Measurements from ENCODE around the gene PUS3. TPM values are rescaled to one million over a fixed set of nuclear protein-coding genes. Genes with fewer than 3 reads are reported as not detected.

PUS3 gene
- total RNA-seq, 2 experiments from 2014 or later = 8.6 to 10.2 TPM

GRCh38 chr11:125901872-125902271 lies 1.1 kb downstream of the PUS3 start:
- Histone ChIP-seq H3K9me2 (ENCODE audit: insufficient read depth, low read length) (no peaks in the 10 kb centered on the region), H3K9me3 (ENCODE audit: low read length) (no peaks in the 10 kb centered on the region), H3K79me2 (ENCODE audit: insufficient read depth, low read depth, low read length) (peaks cover 39% of the 10 kb centered on the region; the same call in 1 of the 2 replicates), H3K4me3 (ENCODE audit: low read depth, low read length, poor library complexity, severe bottlenecking) (no peak overlapping the region), H3K36me3 (ENCODE audit: insufficient read depth, low read length) (peaks cover 47% of the 10 kb centered on the region), H4K20me1 (ENCODE audit: insufficient read depth, low read length) (peaks cover 7% of the 10 kb centered on the region; the same call in 1 of the 2 replicates), H3K27ac (ENCODE audit: low read depth, low read length, poor library complexity, severe bottlenecking) (no peak overlapping the region), H3K4me2 (ENCODE audit: low read length) (no peak overlapping the region; the same call in 1 of the 2 replicates), H2AFZ (ENCODE audit: low read length) (no peak overlapping the region), H3K4me1 (ENCODE audit: insufficient read depth, low read length, poor library complexity, severe bottlenecking) (peaks cover 8% of the 10 kb centered on the region)
- ChIA-PET POLR2A (no interaction called here), CTCF (ENCODE audit: unreplicated experiment) (no interaction called here)
- TF ChIP-seq CTCF (conservative IDR thresholded peaks at IDR 0.05; ENCODE audit: low read length) (no peak), EZH2phosphoT487 (IDR thresholded peaks at IDR 0.05; ENCODE audit: borderline replicate concordance, low read depth, low read length) (no peak)
- intact Hi-C loops (cut with micrococcal nuclease; ENCODE audit: unreplicated experiment) = no loop called here
- no TSS peak for BruUV-seq (replicated peaks)
- DNase-seq (ENCODE audit: low spot score) = no peak

GRCh38 chr11:125892994-125893393 lies 10.0 kb downstream of the PUS3 start:
- H3K36me3 ChIP-seq (ENCODE audit: insufficient read depth, low read length) = peaks cover 79% of the 10 kb centered on the region
- ChIA-PET CTCF (ENCODE audit: unreplicated experiment) (no interaction called here), POLR2A (interaction anchor here (1.0 kb wide), 1 partner anchor 9 kb away, joined by 3 read pairs; no protein-coding TSS in a partner anchor)
- DNase-seq (ENCODE audit: low spot score) = no peak
- TF ChIP-seq CTCF (conservative IDR thresholded peaks at IDR 0.05; ENCODE audit: low read length) (no peak), EZH2phosphoT487 (IDR thresholded peaks at IDR 0.05; ENCODE audit: borderline replicate concordance, low read depth, low read length) (no peak)
- no TSS peak for BruUV-seq (replicated peaks)
- H3K4me2 ChIP-seq (ENCODE audit: low read length) = no peak overlapping the region
- no peak overlapping the region for H3K4me3 ChIP-seq (ENCODE audit: low read depth, low read length, poor library complexity, severe bottlenecking)
- H3K9me2 ChIP-seq (ENCODE audit: insufficient read depth, low read length) = no peaks in the 10 kb centered on the region
- no peaks in the 10 kb centered on the region for H3K9me3 ChIP-seq (ENCODE audit: low read length)
- intact Hi-C loops (cut with micrococcal nuclease; ENCODE audit: unreplicated experiment) = no loop called here
- H3K27ac ChIP-seq (ENCODE audit: low read depth, low read length, poor library complexity, severe bottlenecking) = no peak overlapping the region
- no peak overlapping the region for H2AFZ ChIP-seq (ENCODE audit: low read length)
- H3K4me1 ChIP-seq (ENCODE audit: insufficient read depth, low read length, poor library complexity, severe bottlenecking) = peaks cover 32% of the 10 kb centered on the region
- H4K20me1 ChIP-seq (ENCODE audit: insufficient read depth, low read length) = peaks cover 14% of the 10 kb centered on the region
- H3K79me2 ChIP-seq (ENCODE audit: insufficient read depth, low read depth, low read length) = peaks cover 97% of the 10 kb centered on the region

GRCh38 chr11:125892071-125892470 lies 10.9 kb downstream of the PUS3 start:
- Histone ChIP-seq H3K9me3 (ENCODE audit: low read length) (no peaks in the 10 kb centered on the region), H3K9me2 (ENCODE audit: insufficient read depth, low read length) (no peaks in the 10 kb centered on the region), H3K36me3 (ENCODE audit: insufficient read depth, low read length) (peaks cover 72% of the 10 kb centered on the region), H4K20me1 (ENCODE audit: insufficient read depth, low read length) (peaks cover 10% of the 10 kb centered on the region), H3K27ac (ENCODE audit: low read depth, low read length, poor library complexity, severe bottlenecking) (no peak overlapping the region), H2AFZ (ENCODE audit: low read length) (no peak overlapping the region), H3K4me3 (ENCODE audit: low read depth, low read length, poor library complexity, severe bottlenecking) (no peak overlapping the region), H3K79me2 (ENCODE audit: insufficient read depth, low read depth, low read length) (peaks cover 88% of the 10 kb centered on the region), H3K4me2 (ENCODE audit: low read length) (no peak overlapping the region), H3K4me1 (ENCODE audit: insufficient read depth, low read length, poor library complexity, severe bottlenecking) (peaks cover 32% of the 10 kb centered on the region)
- intact Hi-C loops (cut with micrococcal nuclease; ENCODE audit: unreplicated experiment) = no loop called here
- CTCF ChIA-PET (ENCODE audit: unreplicated experiment) = no interaction called here
- no peak for DNase-seq (ENCODE audit: low spot score)
- TF ChIP-seq CTCF (conservative IDR thresholded peaks at IDR 0.05; ENCODE audit: low read length) (no peak), EZH2phosphoT487 (IDR thresholded peaks at IDR 0.05; ENCODE audit: borderline replicate concordance, low read depth, low read length) (no peak)
- POLR2A ChIA-PET = no interaction called here
- BruUV-seq (replicated peaks) = no TSS peak

Data from OCI-LY7 (cell line).